ENCODE measurements around the gene ASPM. TPM values are rescaled to one million over a fixed set of nuclear protein-coding genes. Genes with fewer than 3 reads are reported as not detected.

Gene ASPM
- total RNA-seq, 1 donor = 52.4 TPM

DNA sequence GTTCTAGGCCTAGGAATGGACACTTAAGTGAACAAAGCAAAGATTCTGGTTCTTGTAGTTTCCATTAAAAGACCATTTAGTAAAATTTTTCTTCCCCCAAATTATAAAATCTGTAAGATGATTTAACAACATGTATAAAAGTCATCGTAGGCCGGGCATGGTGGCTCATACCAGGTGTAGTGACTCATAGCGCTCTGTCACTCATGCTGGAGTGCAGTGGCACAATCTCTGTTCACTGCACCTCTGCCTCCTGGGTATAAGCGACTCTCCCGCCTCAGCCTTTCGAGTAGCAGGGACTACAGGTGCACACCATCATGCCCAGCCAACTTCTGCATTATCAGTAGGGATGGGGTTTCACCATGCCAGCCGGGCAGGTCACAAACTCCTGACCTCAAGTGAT lies 9.1 kb downstream of the ASPM start:
- TF ChIP-seq, protein P1, sequence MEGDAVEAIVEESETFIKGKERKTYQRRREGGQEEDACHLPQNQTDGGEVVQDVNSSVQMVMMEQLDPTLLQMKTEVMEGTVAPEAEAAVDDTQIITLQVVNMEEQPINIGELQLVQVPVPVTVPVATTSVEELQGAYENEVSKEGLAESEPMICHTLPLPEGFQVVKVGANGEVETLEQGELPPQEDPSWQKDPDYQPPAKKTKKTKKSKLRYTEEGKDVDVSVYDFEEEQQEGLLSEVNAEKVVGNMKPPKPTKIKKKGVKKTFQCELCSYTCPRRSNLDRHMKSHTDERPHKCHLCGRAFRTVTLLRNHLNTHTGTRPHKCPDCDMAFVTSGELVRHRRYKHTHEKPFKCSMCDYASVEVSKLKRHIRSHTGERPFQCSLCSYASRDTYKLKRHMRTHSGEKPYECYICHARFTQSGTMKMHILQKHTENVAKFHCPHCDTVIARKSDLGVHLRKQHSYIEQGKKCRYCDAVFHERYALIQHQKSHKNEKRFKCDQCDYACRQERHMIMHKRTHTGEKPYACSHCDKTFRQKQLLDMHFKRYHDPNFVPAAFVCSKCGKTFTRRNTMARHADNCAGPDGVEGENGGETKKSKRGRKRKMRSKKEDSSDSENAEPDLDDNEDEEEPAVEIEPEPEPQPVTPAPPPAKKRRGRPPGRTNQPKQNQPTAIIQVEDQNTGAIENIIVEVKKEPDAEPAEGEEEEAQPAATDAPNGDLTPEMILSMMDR (IDR thresholded peaks at IDR 0.05; ENCODE audit: insufficient read depth, low read length) = no peak
- DNase-seq (ENCODE audit: low read depth) = no peak
- H3K4me3 ChIP-seq (ENCODE audit: low read depth, low read length) = no peak overlapping the region

GRCh38 chr1:197130677-197131304 lies 15.7 kb downstream of the ASPM start:
- peak overlapping the region; percentile 6 for H3K4me3 ChIP-seq (ENCODE audit: low read depth, low read length)
- peak; percentile 82 for DNase-seq (ENCODE audit: low read depth)
- TF ChIP-seq, protein P1 (IDR thresholded peaks at IDR 0.05; ENCODE audit: insufficient read depth, low read length) = peak; percentile 27

DNA sequence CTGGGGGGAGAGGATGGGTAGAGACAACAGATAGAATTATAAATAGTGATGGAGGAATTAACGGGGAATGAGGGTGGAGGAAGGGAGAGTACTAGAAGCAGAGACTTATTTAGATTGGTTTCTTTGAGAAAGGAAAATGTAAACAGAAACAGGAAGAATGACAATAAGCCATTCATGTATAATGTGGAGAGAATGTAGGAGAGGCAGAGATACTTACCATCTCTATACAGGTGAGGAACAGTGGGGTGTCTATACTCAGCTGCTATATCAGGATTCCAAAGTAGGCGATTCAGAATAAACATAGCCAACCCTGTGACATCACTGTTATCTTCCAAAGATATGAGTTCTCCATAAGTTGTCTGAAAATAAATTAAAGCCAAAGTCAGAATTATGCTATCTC lies 16.8 kb downstream of the ASPM start:
- TF ChIP-seq, protein P1 (IDR thresholded peaks at IDR 0.05; ENCODE audit: insufficient read depth, low read length) = no peak
- no peak for DNase-seq (ENCODE audit: low read depth)
- H3K4me3 ChIP-seq (ENCODE audit: low read depth, low read length) = no peak overlapping the region

GRCh38 chr1:197127246-197127912 lies 19.1 kb downstream of the ASPM start:
- peak; percentile 90 for DNase-seq (ENCODE audit: low read depth)
- H3K4me3 ChIP-seq (ENCODE audit: low read depth, low read length) = no peak overlapping the region
- TF ChIP-seq, protein P1 (IDR thresholded peaks at IDR 0.05; ENCODE audit: insufficient read depth, low read length) = no peak

GRCh38 chr1:197126691-197127090 lies 19.8 kb downstream of the ASPM start:
- peak; percentile 63 for DNase-seq (ENCODE audit: low read depth)
- no peak overlapping the region for H3K4me3 ChIP-seq (ENCODE audit: low read depth, low read length)
- TF ChIP-seq, protein P1 (IDR thresholded peaks at IDR 0.05; ENCODE audit: insufficient read depth, low read length) = no peak

GRCh38 chr1:197124376-197124775 lies 22.1 kb downstream of the ASPM start:
- DNase-seq (ENCODE audit: low read depth) = no peak
- H3K4me3 ChIP-seq (ENCODE audit: low read depth, low read length) = no peak overlapping the region
- TF ChIP-seq, protein P1 (IDR thresholded peaks at IDR 0.05; ENCODE audit: insufficient read depth, low read length) = no peak

All from fibroblast of the aortic adventitia (primary cell).